ENCODE measurements around the gene CACTIN.

GRCh38 chr19:3633559-3633988 lies 7.0 kb upstream of the CACTIN start:
- TF ChIP-seq POLR2A (IDR thresholded peaks at IDR 0.05) (no peak), CTCF (IDR thresholded peaks at IDR 0.05 in 8 of 11, conservative IDR thresholded peaks at IDR 0.05 in 3 of 11) (no peak)
